ENCODE results near the gene LMLN.

LMLN gene

DNA sequence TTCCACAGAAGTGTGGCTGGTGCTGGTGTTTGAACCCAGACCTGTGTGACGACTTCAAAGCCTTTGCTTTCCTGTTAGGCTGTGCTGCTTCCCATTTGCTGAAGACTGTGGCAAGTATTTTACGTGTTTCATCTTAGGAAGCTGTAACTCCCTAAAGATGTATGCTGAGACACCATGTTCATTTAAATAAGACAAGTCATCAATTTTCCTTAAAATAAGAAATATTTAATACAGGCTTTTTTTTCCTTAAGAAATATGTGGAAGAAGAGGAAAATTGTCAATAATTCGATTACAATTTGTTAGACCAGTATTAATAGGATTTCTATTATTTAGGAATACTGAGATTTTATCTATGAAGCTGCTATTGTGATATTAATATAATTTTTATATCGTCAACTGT lies 58.4 kb downstream of the LMLN start:
- TF ChIP-seq, protein P1, sequence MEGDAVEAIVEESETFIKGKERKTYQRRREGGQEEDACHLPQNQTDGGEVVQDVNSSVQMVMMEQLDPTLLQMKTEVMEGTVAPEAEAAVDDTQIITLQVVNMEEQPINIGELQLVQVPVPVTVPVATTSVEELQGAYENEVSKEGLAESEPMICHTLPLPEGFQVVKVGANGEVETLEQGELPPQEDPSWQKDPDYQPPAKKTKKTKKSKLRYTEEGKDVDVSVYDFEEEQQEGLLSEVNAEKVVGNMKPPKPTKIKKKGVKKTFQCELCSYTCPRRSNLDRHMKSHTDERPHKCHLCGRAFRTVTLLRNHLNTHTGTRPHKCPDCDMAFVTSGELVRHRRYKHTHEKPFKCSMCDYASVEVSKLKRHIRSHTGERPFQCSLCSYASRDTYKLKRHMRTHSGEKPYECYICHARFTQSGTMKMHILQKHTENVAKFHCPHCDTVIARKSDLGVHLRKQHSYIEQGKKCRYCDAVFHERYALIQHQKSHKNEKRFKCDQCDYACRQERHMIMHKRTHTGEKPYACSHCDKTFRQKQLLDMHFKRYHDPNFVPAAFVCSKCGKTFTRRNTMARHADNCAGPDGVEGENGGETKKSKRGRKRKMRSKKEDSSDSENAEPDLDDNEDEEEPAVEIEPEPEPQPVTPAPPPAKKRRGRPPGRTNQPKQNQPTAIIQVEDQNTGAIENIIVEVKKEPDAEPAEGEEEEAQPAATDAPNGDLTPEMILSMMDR (IDR thresholded peaks at IDR 0.05; ENCODE audit: low read depth, low read length) = no peak
- no peak for TF ChIP-seq MYC (IDR thresholded peaks at IDR 0.05; ENCODE audit: low read depth, low read length)
- no peak for TF ChIP-seq POLR2A (IDR thresholded peaks at IDR 0.05; ENCODE audit: extremely low read depth, insufficient read length)
- TF ChIP-seq MAX (IDR thresholded peaks at IDR 0.05; ENCODE audit: low read depth, low read length) = no peak
- no peak overlapping the region for H3K4me3 ChIP-seq (ENCODE audit: low read depth, low read length)
- DNase-seq (ENCODE audit: low read depth) = no peak

- no peak overlapping the region for H3K4me3 ChIP-seq (ENCODE audit: low read depth, low read length)
- no peak for DNase-seq (ENCODE audit: low read depth)
Measured at GRCh38 chr3:198019115-198019514, 59.1 kb downstream of the LMLN start.

GRCh38 chr3:198021320-198021719 lies 61.3 kb downstream of the LMLN start:
- DNase-seq (ENCODE audit: low read depth) = no peak
- no peak overlapping the region for H3K4me3 ChIP-seq (ENCODE audit: low read depth, low read length)
- no peak for TF ChIP-seq MYC (IDR thresholded peaks at IDR 0.05; ENCODE audit: low read depth, low read length)
- no peak for TF ChIP-seq MAX (IDR thresholded peaks at IDR 0.05; ENCODE audit: low read depth, low read length)
- TF ChIP-seq, protein P1 (IDR thresholded peaks at IDR 0.05; ENCODE audit: low read depth, low read length) = no peak
- no peak for TF ChIP-seq POLR2A (IDR thresholded peaks at IDR 0.05; ENCODE audit: extremely low read depth, insufficient read length)

More at GRCh38 chr3:198019115-198019514, 59.1 kb downstream of the LMLN start:
- no peak for TF ChIP-seq MAX (IDR thresholded peaks at IDR 0.05; ENCODE audit: low read depth, low read length)
- TF ChIP-seq MYC (IDR thresholded peaks at IDR 0.05; ENCODE audit: low read depth, low read length) = no peak
- TF ChIP-seq, protein P1 (IDR thresholded peaks at IDR 0.05; ENCODE audit: low read depth, low read length) = no peak
- no peak for TF ChIP-seq POLR2A (IDR thresholded peaks at IDR 0.05; ENCODE audit: extremely low read depth, insufficient read length)

DNA sequence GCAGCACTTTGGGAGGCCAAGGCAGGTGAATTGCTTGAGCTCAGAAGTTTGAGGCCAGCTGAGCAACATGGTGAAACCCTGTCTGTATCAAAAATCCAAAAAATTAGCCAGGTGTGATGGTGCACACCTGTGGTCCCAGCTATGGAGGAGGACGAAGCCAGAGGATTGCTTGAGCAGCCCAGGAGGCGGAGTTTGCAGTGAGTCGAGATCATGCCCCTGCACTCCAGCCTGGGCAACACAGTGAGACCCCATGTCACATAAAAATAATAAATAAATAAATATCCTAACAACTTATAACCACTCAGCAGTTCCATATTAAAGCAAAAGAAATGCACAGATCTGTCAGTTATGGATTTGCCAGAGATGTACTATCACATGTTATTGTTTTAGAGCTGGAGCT lies 62.6 kb downstream of the LMLN start:
- H3K4me3 ChIP-seq (ENCODE audit: low read depth, low read length) = no peak overlapping the region
- DNase-seq (ENCODE audit: low read depth) = no peak
- TF ChIP-seq MYC (IDR thresholded peaks at IDR 0.05; ENCODE audit: low read depth, low read length) (no peak), MAX (IDR thresholded peaks at IDR 0.05; ENCODE audit: low read depth, low read length) (no peak), POLR2A (IDR thresholded peaks at IDR 0.05; ENCODE audit: extremely low read depth, insufficient read length) (no peak)
- TF ChIP-seq, protein P1 (IDR thresholded peaks at IDR 0.05; ENCODE audit: low read depth, low read length) = no peak

DNA sequence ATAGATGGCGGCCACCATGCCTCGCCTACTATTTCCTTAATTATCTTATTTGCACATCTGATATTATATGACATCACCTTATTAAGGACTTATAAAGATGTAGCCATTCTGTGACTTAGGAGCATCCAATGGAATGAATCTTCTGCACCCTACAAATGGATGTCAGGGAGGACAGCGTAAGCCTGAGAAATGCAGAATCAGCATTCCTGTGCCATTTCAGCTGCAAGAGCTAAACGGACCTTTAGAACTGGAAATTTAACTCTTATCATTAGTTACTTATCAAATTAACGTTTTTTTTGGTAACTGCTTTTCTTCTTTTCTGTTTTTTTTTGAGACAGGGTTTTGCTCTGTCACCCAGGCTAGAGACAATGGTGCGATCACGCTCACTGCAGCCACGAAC lies 65.6 kb downstream of the LMLN start:
- no peak for DNase-seq (ENCODE audit: low read depth)
- TF ChIP-seq, protein P1 (IDR thresholded peaks at IDR 0.05; ENCODE audit: low read depth, low read length) = no peak
- TF ChIP-seq POLR2A (IDR thresholded peaks at IDR 0.05; ENCODE audit: extremely low read depth, insufficient read length) (no peak), MAX (IDR thresholded peaks at IDR 0.05; ENCODE audit: low read depth, low read length) (no peak), MYC (IDR thresholded peaks at IDR 0.05; ENCODE audit: low read depth, low read length) (no peak)
- H3K4me3 ChIP-seq (ENCODE audit: low read depth, low read length) = no peak overlapping the region

DNA sequence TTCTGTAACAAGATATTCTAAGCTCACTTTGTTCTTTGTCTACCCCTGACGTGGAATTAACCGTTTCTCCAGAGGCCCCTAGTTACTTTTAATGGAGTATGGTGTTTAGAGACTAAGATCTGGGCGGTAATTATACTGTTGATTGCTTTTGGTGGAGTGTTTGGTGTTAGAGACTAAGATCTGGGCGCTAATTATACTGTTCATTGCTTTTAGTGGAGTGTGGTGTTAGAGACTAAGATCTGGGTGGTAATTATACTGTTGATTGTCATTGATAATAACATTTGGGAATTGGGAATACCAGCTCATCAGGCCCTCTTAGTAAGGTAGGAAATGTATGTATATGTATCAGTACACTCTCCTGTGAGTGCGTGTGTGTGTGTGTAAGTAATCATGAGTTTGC lies 66.6 kb downstream of the LMLN start:
- H3K4me3 ChIP-seq (ENCODE audit: low read depth, low read length) = no peak overlapping the region
- DNase-seq (ENCODE audit: low read depth) = no peak
- TF ChIP-seq MYC (IDR thresholded peaks at IDR 0.05; ENCODE audit: low read depth, low read length) (no peak), POLR2A (IDR thresholded peaks at IDR 0.05; ENCODE audit: extremely low read depth, insufficient read length) (no peak), MAX (IDR thresholded peaks at IDR 0.05; ENCODE audit: low read depth, low read length) (no peak)
- TF ChIP-seq, protein P1 (IDR thresholded peaks at IDR 0.05; ENCODE audit: low read depth, low read length) = no peak

Measured in NB4 (cell line).